Mesodermal cell (in vitro differentiated cells): ENCODE results near the gene PCDH9.
A peak's percentile ranks its signal among the peaks of the same experiment; 100 is the strongest.
"Not testable (repeated sequence)": the region's sequence is repeated elsewhere in the genome, so short reads cannot be mapped to it uniquely, and the experiment has no call there.

Experiments used
- H3K27ac ChIP-seq: 2 replicates; pipeline ENCODE4 v1.7.0; 2013; ENCODE audit warnings: mild to moderate bottlenecking, low read depth, low read length, moderate library complexity; ENCODE audit not compliant: severe bottlenecking
- H3K36me3 ChIP-seq: 2 replicates; pipeline ENCODE4 v1.7.1; 2013; ENCODE audit warnings: mild to moderate bottlenecking, low read length, moderate library complexity; ENCODE audit not compliant: control insufficient read depth, insufficient read depth
- H3K4me1 ChIP-seq: one replicate; pipeline ENCODE4 v1.7.1; 2013; ENCODE audit warnings: mild to moderate bottlenecking, low read length; ENCODE audit not compliant: insufficient read depth, control insufficient read depth, poor library complexity, severe bottlenecking
- H3K4me3 ChIP-seq: 2 replicates; pipeline ENCODE4 v1.7.0; 2013; ENCODE audit warnings: low read length, control low read depth, mild to moderate bottlenecking; ENCODE audit not compliant: insufficient read depth, poor library complexity, severe bottlenecking; ENCODE audit errors: extremely low read depth
- H3K9me3 ChIP-seq: 2 replicates; pipeline ENCODE4 v1.7.1; 2013; ENCODE audit warnings: mild to moderate bottlenecking, low read length, moderate library complexity; ENCODE audit not compliant: control insufficient read depth
- WGBS, 2 experiments: methylation state at CpG; one replicate each; pipeline ENCODE4 v1.1.5; 2013; ENCODE audit warnings: missing lambda C conversion rate in 2 of 2; ENCODE audit not compliant: insufficient coverage in 2 of 2; 5-methylcytosine and 5-hydroxymethylcytosine counted together

The PCDH9 gene

GRCh38 chr13:66644855-66645460 lies 585.2 kb downstream of the PCDH9 start:
- no peak overlapping the region for H3K27ac ChIP-seq
- H3K4me1 ChIP-seq = no peaks in the 10 kb centered on the region
- no peaks in the 10 kb centered on the region for H3K9me3 ChIP-seq
- H3K4me3 ChIP-seq = no peak overlapping the region
- WGBS, 2 experiments = 80 to 89% methylated on average over 1 of the region's 3 CpGs
- no peaks in the 10 kb centered on the region for H3K36me3 ChIP-seq

DNA sequence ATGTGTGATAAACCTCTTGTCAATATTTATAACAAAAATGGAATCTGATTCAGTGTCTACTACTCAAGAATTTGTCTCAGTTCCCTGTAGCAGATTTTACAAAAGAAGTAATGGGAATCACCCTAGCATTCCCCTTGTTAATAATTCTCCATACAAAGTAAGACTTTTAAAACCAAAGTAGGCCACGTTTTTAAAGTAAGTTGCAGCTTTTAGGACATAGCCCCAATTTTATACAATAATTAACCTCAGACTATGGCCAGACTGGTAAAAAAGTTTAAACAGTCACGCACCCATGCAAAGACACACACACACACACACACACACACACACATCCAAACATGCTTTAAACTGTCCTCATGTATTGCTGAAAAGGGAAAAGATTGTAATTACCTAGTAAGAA lies 589.9 kb downstream of the PCDH9 start:
- H3K27ac ChIP-seq = no peak overlapping the region
- H3K4me1 ChIP-seq = no peaks in the 10 kb centered on the region
- no peaks in the 10 kb centered on the region for H3K9me3 ChIP-seq
- H3K36me3 ChIP-seq = no peaks in the 10 kb centered on the region
- H3K4me3 ChIP-seq = no peak overlapping the region
- 82% methylated on average over 2 of the region's 2 CpGs; no CpG with 5 or more reads in 1 of the 2 experiments for WGBS, 2 experiments

- H3K9me3 ChIP-seq = no peaks in the 10 kb centered on the region
- no peak overlapping the region for H3K27ac ChIP-seq
- no peak overlapping the region for H3K4me3 ChIP-seq
- no peaks in the 10 kb centered on the region for H3K36me3 ChIP-seq
- H3K4me1 ChIP-seq = peaks cover 8% of the 10 kb centered on the region
- WGBS, 2 experiments = no CpG with 5 or more reads among the region's 1 CpG
These were observed 591.1 kb downstream of the PCDH9 start for GRCh38 chr13:66639044-66639443.

DNA sequence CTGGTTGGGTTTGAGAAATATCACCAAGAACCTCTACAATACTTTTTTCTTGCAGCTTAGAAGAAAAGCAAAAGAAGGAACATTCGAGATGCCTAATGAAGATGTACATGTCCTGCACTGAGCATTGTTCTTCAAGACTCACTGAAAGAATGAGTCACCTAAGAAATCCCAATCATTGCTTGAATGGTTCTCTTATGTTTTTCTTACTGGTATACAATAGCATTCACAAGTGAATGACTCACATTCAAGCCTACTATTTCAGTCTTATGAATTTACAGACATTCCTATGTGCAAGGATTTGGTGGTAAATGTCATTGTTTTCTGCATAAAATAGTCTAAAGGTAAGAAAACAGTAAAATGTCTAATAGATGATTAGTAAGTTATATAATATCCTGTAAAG lies 594.6 kb downstream of the PCDH9 start:
- Histone ChIP-seq H3K4me1 (peaks cover 8% of the 10 kb centered on the region), H3K27ac (peak overlapping the region; percentile 39), H3K4me3 (no peak overlapping the region), H3K36me3 (no peaks in the 10 kb centered on the region), H3K9me3 (no peaks in the 10 kb centered on the region)
- 100% methylated on average over 1 of the region's 1 CpG for WGBS, 2 experiments

DNA sequence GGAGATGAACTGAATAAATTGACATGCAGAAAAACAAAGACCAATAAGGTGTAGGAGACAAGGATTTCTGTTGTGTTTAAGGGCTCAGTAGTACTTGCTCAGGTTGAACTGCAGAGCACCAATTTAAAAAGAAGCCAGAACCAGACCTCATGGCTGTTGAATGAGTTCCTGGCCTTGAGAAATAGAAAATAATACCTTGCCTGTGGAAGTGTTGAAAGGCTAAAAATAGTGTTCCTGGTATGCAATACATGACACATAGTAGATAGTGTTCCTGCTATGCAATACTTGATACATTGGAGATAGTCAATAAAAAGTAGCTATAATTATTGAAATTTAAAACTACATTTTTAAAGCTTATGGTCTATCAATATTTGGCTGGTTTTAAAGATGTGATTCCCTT lies 595.8 kb downstream of the PCDH9 start:
- Histone ChIP-seq H3K4me1 (peaks cover 8% of the 10 kb centered on the region), H3K36me3 (no peaks in the 10 kb centered on the region), H3K27ac (peak overlapping the region; percentile 39), H3K4me3 (no peak overlapping the region), H3K9me3 (peaks cover 4% of the 10 kb centered on the region)

GRCh38 chr13:66627512-66627911 lies 602.6 kb downstream of the PCDH9 start:
- Histone ChIP-seq H3K4me3 (no peak overlapping the region), H3K36me3 (no peaks in the 10 kb centered on the region), H3K27ac (no peak overlapping the region), H3K9me3 (peaks cover 4% of the 10 kb centered on the region), H3K4me1 (no peaks in the 10 kb centered on the region)
- WGBS, 2 experiments = 94 to 100% methylated on average over 1 to 4 of the region's 4 CpGs

- WGBS, 2 experiments = no CpG with 5 or more reads among the region's 3 CpGs
- Histone ChIP-seq H3K4me1 (no peaks in the 10 kb centered on the region), H3K4me3 (no peak overlapping the region), H3K36me3 (no peaks in the 10 kb centered on the region), H3K27ac (no peak overlapping the region), H3K9me3 (no peaks in the 10 kb centered on the region)
These were observed 605.8 kb downstream of the PCDH9 start for GRCh38 chr13:66624302-66624701.

DNA sequence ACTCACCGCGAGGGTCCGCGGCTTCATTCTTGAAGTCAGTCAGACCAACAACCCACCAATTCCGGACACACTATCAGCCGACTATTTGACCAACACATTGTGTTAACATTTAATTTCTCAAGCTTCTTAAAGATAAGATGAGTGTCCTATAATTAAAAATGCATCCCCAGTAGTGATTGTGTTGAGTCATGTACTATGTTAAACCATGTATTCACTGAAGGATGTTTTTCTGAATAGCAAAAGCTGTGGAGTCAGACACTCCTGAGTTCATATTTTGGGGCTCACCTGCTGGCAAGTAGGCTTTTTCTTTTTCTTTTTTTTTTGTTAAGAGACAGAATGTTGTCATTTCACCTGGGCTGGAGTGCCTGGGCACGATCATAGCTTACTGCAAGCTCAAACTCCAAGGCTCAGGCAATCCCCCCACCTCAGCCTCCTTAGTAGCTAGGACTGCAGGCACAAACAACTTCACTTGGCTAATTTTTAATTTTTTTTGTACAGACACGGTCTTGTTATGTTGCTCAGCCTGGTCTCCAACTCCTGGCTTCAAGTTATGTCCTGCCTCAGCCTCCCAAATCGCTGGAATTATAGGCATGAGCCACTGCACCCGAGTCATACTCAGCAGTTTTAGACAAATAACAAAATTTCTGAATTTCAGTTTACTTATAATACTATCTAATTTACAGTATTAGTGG lies 606.9 kb downstream of the PCDH9 start:
- Histone ChIP-seq H3K4me3 (no peak overlapping the region), H3K36me3 (no peaks in the 10 kb centered on the region), H3K27ac (no peak overlapping the region), H3K9me3 (no peaks in the 10 kb centered on the region), H3K4me1 (no peaks in the 10 kb centered on the region)
- WGBS, 2 experiments = 92 to 93% methylated on average over 5 to 7 of the region's 10 CpGs

DNA sequence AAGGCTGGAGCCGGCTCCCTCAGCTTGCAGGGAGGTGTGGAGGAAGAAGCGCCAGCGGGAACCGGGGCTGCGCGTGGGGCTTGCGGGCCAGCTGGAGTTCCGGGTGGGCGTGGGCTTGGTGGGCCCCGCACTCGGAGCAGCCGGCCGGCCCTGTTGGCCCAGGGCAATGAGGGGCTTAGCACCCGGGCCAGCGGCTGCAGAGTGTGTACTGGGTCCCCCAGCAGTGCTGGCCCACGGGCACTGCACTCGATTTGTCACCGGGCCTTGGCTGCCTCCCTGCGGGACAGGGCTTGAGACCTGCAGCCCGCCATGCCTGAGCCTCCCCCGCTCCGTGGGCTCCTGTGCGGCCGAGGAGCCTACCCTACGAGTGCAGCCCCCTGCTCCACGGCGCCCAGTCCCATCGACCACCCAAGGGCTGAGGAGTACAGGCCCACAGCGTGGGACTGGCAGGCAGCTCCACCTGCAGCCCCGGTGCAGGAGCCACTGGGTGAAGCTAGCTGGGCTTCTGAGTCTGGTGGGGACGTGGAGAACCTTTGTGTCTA lies 608.2 kb downstream of the PCDH9 start:
- not testable (repeated sequence) for H3K27ac ChIP-seq, H3K9me3 ChIP-seq, H3K4me3 ChIP-seq, H3K4me1 ChIP-seq, H3K36me3 ChIP-seq
- 92 to 96% methylated on average over 13 to 30 of the region's 31 CpGs for WGBS, 2 experiments

DNA sequence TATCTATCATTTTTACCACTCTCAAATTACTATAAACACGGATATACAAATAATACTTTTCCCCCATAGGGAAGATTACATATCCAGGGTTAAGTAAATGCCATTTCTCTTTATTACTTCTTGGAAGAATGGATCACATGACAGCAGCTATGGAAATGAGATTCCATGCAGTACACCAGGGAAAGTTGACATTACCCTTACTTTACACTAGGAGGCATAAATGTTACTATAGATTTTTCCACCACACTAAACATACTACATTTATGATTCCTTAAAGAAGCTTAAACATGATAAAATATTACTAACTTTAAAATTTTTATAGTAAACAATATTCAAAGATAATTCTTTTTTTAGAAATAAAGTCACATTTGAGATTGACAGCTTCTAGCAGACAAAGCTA lies 611.4 kb downstream of the PCDH9 start:
- WGBS, 2 experiments = no CpG with 5 or more reads among the region's 1 CpG

GRCh38 chr13:66617786-66618185 lies 612.4 kb downstream of the PCDH9 start:
- Histone ChIP-seq H3K4me3 (no peak overlapping the region), H3K27ac (no peak overlapping the region), H3K4me1 (no peaks in the 10 kb centered on the region), H3K36me3 (no peaks in the 10 kb centered on the region), H3K9me3 (no peaks in the 10 kb centered on the region)
- WGBS, 2 experiments = 81 to 94% methylated on average over 3 to 6 of the region's 7 CpGs

More for the DNA sequence above, 611.4 kb downstream of the PCDH9 start:
- Histone ChIP-seq H3K9me3 (no peaks in the 10 kb centered on the region), H3K27ac (no peak overlapping the region), H3K4me3 (no peak overlapping the region), H3K4me1 (no peaks in the 10 kb centered on the region), H3K36me3 (no peaks in the 10 kb centered on the region)
